ENCODE results near the gene FHIT.

DNA sequence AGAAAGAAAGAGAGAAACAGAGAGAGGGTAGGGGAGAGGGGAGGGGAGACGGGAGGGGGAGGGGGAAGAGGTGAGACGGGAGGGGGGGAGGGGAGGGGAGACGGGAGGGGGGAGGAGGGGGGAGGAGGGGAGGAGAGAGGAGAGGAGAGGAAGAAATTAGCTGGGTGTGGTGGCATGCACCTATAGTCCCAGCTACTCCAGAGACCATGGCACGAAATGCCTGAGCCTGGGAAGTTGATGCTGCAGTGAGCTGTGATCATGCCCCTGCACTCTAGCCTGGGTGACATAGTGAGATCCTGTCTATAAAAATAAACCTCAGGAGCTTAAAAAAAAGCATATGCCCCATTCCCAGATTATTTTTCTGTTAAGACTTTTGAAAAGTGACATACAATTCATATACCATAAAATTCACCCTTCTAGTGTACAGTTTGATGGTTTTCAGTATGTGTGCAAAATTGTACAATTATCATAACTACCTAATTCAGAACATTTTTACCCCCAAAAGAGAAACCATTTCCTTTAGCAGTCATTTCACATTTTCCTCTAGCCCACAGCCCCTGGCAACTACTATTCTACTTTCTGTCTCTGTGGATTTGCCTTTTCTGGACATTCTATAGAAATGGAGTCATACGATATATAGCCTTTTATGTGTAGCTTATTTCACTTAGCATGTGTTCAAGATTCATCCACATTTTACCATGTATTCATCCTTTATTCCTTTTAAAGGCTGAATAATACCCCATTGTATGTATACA is 699.6 kb downstream of the FHIT start:
- TF ChIP-seq EZH2phosphoT487 (IDR thresholded peaks at IDR 0.05; ENCODE audit: insufficient read depth, low read depth) (no peak), EZH2 (IDR thresholded peaks at IDR 0.05; ENCODE audit: insufficient read depth, poor library complexity, severe bottlenecking) (no peak)

Measured in GM23248 (cell line).